HepG2 (cell line): ENCODE results near the gene ULBP1. TPM values are rescaled to one million over a fixed set of nuclear protein-coding genes. Genes with fewer than 3 reads are reported as not detected.

Experiments
- ATAC-seq: fragments of 200-7000 bp; cut with Tn5 transposase; 3 replicates; pipeline ENCODE4 v1.9.1; 2020; ENCODE audit warnings: mild to moderate bottlenecking, moderate library complexity
- BruUV-seq: library from RNA; stranded (reverse); fragments of 400-500 nt; replicated peaks from 2 replicates; lab custom pipeline; 2021; lab: Mats Ljungman, UMichigan
- CTCF ChIA-PET: fragments of 300-600 bp; formaldehyde crosslinking; extraction: SDS; loops from one replicate; lab custom pipeline; 2021; ENCODE audit warnings: low total read pairs, inconsistent platforms, low intra/inter-chr PET ratio; lab: Yijun Ruan, JAX
- POLR2A ChIA-PET: fragments of 350-600 bp; sonication (Branson Sonifier 250); formaldehyde crosslinking; loops from one replicate; lab custom pipeline; 2020; ENCODE audit warnings: antibody characterized with exemption, inconsistent platforms; lab: Yijun Ruan, JAX
- DNase-seq: peaks from one replicate; pipeline ENCODE4 v3.0.0-alpha.2; 2015; ENCODE audit warnings: low spot score
- FAIRE-seq: peaks from 3 replicates; lab custom pipeline; 2011; peaks lifted over from hg19 to GRCh38; lab: Jason Lieb, UNC
- H2AFZ ChIP-seq: one replicate; pipeline ENCODE4 v1.6.1; 2011; ENCODE audit warnings: low read length, inconsistent platforms
- H3K27ac ChIP-seq: fragments of 300-600 bp; 3 replicates; pipeline ENCODE4 v1.8.0; 2011; ENCODE audit warnings: mixed run types, mild to moderate bottlenecking, mixed read lengths, low read length, inconsistent platforms; ENCODE audit not compliant: insufficient read depth; ENCODE audit errors: extremely low read length
- H3K27me3 ChIP-seq, 2 experiments: fragments of 200-600 bp in 1 of 2; 2 replicates in 1 of 2; 3 replicates in 1 of 2; pipeline versions ENCODE4 v1.6.0 to v1.8.0; 2011; ENCODE audit warnings: low read length in 2 of 2, mild to moderate bottlenecking in 2 of 2, moderate library complexity in 2 of 2, inconsistent platforms in 1 of 2; ENCODE audit not compliant: insufficient read depth in 2 of 2, control insufficient read depth in 1 of 2
- H3K36me3 ChIP-seq, 2 experiments: fragments of 200-600 bp in 1 of 2; replicated peaks in 1 of 2; 2 replicates in 1 of 2; 3 replicates in 1 of 2; pipeline versions ENCODE4 v1.5.1 to v1.8.0; 2011; ENCODE audit warnings: low read length in 2 of 2, inconsistent platforms in 1 of 2; ENCODE audit not compliant: insufficient read depth in 2 of 2, control insufficient read depth in 1 of 2
- H3K4me1 ChIP-seq: 2 replicates; pipeline ENCODE4 v1.5.1; 2012; ENCODE audit warnings: low read length, inconsistent platforms; ENCODE audit not compliant: insufficient read depth
- H3K4me2 ChIP-seq: 2 replicates; pipeline ENCODE4 v1.6.0; 2011; ENCODE audit warnings: low read depth, low read length, inconsistent platforms
- H3K4me3 ChIP-seq, 3 experiments: fragments of 200-600 bp in 1 of 3; sonication (generic), shearing (Covaris generic) in 1 of 3; replicated peaks in 1 of 3; 2 replicates each; pipeline ENCODE4 v1.5.1; 2011 to 2016; ENCODE audit warnings: low read length in 3 of 3, inconsistent platforms in 2 of 3, low read depth in 2 of 3, mild to moderate bottlenecking in 2 of 3, control low read depth in 1 of 3, mixed read lengths in 1 of 3; ENCODE audit not compliant: insufficient read depth in 1 of 3
- H3K79me2 ChIP-seq: one replicate; pipeline ENCODE4 v1.6.1; 2011; ENCODE audit warnings: low read length, inconsistent platforms; ENCODE audit not compliant: insufficient read depth
- H3K9ac ChIP-seq: 2 replicates; pipeline ENCODE4 v1.6.0; 2011; ENCODE audit warnings: mild to moderate bottlenecking, low read depth, low read length, inconsistent platforms; ENCODE audit not compliant: insufficient read depth
- H3K9me3 ChIP-seq: 2 replicates; pipeline ENCODE4 v1.5.1; 2012; ENCODE audit warnings: mild to moderate bottlenecking, low read length
- H4K20me1 ChIP-seq: 2 replicates; pipeline ENCODE4 v1.6.0; 2011; ENCODE audit warnings: inconsistent platforms, mild to moderate bottlenecking, low read length, moderate library complexity; ENCODE audit not compliant: insufficient read depth
- KDM3A ChIP-seq: IDR thresholded peaks from 2 replicates; pipeline ENCODE4 v1.6.1; 2018; ENCODE audit warnings: low read depth, missing compliant biosample characterization
- KLF6 ChIP-seq: IDR thresholded peaks from 2 replicates; pipeline ENCODE4 v1.8.0; 2016; ENCODE audit warnings: missing biosample characterization, missing genetic modification reagents
- MIER3 ChIP-seq: IDR thresholded peaks from 2 replicates; pipeline ENCODE4 v1.6.1; 2016; ENCODE audit warnings: missing compliant biosample characterization, borderline replicate concordance
- NCOA2 ChIP-seq: sonication (generic); formaldehyde crosslinking; IDR thresholded peaks from 2 replicates; pipeline ENCODE4 v1.8.0; 2022; ENCODE audit warnings: inconsistent platforms
- PCBP1 ChIP-seq: fragments of 200-400 bp; formaldehyde crosslinking; IDR thresholded peaks from 2 replicates; pipeline ENCODE4 v1.6.1; 2017; ENCODE audit warnings: mild to moderate bottlenecking, low read depth, low read length, borderline replicate concordance
- POLR2AphosphoS2 ChIP-seq: IDR thresholded peaks from 2 replicates; pipeline ENCODE4 v1.6.1; 2011; ENCODE audit warnings: low read depth, low read length, improper control_type of control experiment
- SALL1 ChIP-seq: sonication (generic); formaldehyde crosslinking; IDR thresholded peaks from 2 replicates; pipeline ENCODE4 v1.8.0; 2022; ENCODE audit warnings: mild to moderate bottlenecking, missing genetic modification reagents
- ZNF34 ChIP-seq: sonication (generic); formaldehyde crosslinking; IDR thresholded peaks from 2 replicates; pipeline ENCODE4 v1.4.0; 2020; ENCODE audit warnings: mild to moderate bottlenecking, missing genetic modification reagents, borderline replicate concordance
- WGBS: methylation state at CpG from one replicate; pipeline ENCODE4 v1.1.6; 2017; ENCODE audit warnings: low lambda C conversion rate; 5-methylcytosine and 5-hydroxymethylcytosine counted together
- in situ Hi-C: cut with HindIII; loops from 2 replicates; pipeline ENCODE4 v1.10.0; 2017; ENCODE audit warnings: low pct_unique_long_range_greater_than_20kb; ENCODE audit not compliant: extremely low pct_ligation_motif_present
- intact Hi-C: fragments of 100-400 bp; cut with micrococcal nuclease; formaldehyde crosslinking; loops from one replicate; pipeline ENCODE4 v1.10.0; 2022; ENCODE audit not compliant: unreplicated experiment
- polyA plus RNA-seq, 8 experiments: library from polyadenylated mRNA; depleted of rRNA in 3 of 8; stranded (reverse) in 7 of 8; unstranded in 1 of 8; fragments of >200 nt; fragmentation: Illumina TruSeq in 4 of 8; extraction: Trizol in 4 of 8; gene quantifications; 2 replicates each; pipeline versions ENCODE4 v1.2.1 to v1.2.3, GENCODE V29; 2011 to 2016; ENCODE audit warnings: low read depth in 4 of 8, missing spikeins in 1 of 8, mixed read lengths in 1 of 8; ENCODE audit not compliant: insufficient read depth in 1 of 8
- total RNA-seq, 5 experiments: library from RNA; depleted of rRNA; stranded (reverse); fragments of >200 nt; fragmentation: Illumina TruSeq; extraction: Trizol; gene quantifications; 2 replicates each; pipeline ENCODE4 v1.2.3, GENCODE V29; 2016; ENCODE audit warnings: low read depth in 1 of 5
- TF ChIP-seq, protein P1 (sequence below): IDR thresholded peaks from 2 replicates; pipeline ENCODE4 v1.6.1; 2012; ENCODE audit warnings: inconsistent platforms
- TF ChIP-seq, protein P2 (sequence below): sonication (generic); formaldehyde crosslinking; IDR thresholded peaks from 2 replicates; pipeline ENCODE4 v1.4.0; 2020; ENCODE audit warnings: missing genetic modification reagents, low read depth, mild to moderate bottlenecking, borderline replicate concordance

Gene ULBP1
- total and polyA plus RNA-seq, 2 of the 13 experiments (the other 11 are each of a cell fraction or from before 2014, with no cell fraction given), result 0.04 to 0.09 TPM

DNA sequence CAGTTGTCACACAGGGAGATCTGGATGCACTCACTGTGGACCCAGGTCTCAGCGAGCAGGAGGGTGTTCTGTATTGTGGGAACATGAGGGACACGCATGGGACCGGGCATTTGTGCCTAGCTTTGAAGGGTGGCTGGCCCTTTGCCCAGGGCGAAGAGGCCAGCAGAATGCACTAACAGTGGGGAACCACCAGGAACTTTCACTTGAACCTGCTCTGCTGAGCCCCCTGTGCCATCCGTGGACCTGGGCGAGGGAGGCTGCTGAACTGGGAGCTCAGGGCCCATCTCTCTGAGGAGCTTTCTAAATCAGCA, 23.1 kb upstream of the ULBP1 start:
- ATAC-seq, result no peak
- TF ChIP-seq KDM3A (CRISPR knock-in tag) (no peak), MIER3 (CRISPR knock-in tag) (no peak), PCBP1 (no peak), SALL1 (CRISPR knock-in tag) (no peak), POLR2AphosphoS2 (no peak), NCOA2 (CRISPR knock-in tag) (no peak), KLF6 (CRISPR knock-in tag) (no peak)
- TF ChIP-seq, all 625 proteins: peak for 0
- Histone ChIP-seq H3K4me2 (no peak overlapping the region), H3K9me3 (no peaks in the 10 kb centered on the region), H3K27me3 (peaks cover 19 to 64% of the 10 kb centered on the region in 2 experiments), H3K36me3 (no peaks in the 10 kb centered on the region), H3K4me1 (peaks cover 12% of the 10 kb centered on the region), H3K79me2 (no peaks in the 10 kb centered on the region), H3K27ac (no peak overlapping the region), H4K20me1 (no peaks in the 10 kb centered on the region; the same call in 1 of the 2 replicates), H3K4me3 (no peak overlapping the region), H2AFZ (no peak overlapping the region), H3K9ac (no peak overlapping the region)
- BruUV-seq, result no TSS peak
- POLR2A ChIA-PET, result no interaction called here
- intact Hi-C loops (no loop called here), in situ Hi-C loops (no loop called here)
- CTCF ChIA-PET, result no interaction called here
- DNase-seq (no peak), FAIRE-seq (no peak)
- WGBS, result 29% methylated on average over 6 of the region's 6 CpGs

DNA sequence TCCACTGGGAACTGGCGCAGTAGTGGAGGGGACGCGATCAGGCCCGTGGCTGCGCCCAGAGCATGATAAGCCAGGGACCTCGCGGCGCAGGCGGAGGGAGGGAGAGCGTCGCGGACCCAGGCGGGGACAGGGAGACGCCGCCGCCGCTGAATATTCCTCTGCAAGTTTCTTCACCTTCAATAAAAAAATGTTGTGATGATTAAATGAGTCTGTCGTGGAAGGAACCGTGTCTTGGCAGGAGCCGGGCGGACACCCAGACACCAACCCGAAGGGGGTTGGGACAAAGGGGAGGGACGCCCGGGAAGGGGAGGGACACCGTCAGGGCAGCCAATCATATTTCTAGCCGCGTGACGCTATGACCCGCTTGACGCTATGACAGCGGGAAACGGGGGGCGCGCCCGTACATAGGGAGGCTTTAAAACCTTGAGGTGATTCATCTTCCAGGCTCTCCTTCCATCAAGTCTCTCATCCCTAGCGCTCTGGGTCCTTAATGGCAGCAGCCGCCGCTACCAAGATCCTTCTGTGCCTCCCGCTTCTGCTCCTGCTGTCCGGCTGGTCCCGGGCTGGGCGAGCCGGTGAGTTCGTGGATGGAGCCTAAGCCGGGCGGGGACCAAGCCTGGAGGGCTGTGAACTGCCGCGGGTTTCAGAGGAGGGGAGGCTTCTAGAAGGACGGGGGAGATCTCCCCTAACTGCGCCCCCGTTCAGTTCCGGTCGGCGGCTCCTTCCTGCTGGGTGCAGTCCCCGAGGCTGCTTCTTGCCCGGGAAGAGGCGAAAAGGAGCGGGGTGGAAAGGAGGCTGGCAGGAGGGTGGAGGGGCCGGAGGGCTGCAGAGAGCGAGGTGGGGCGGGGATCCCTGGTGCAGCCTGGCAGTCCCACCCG, 21.9 kb upstream of the ULBP1 start, which contains the start of gene ULBP2:
Gene ULBP2 (plus strand): TSS at position 432 of the 878 bp plus-strand sequence. CDS start 59 bp downstream, at position 491.
- Histone ChIP-seq H3K27me3 (peaks cover 19 to 54% of the 10 kb centered on the region in 2 experiments), H4K20me1 (no peaks in the 10 kb centered on the region; the same call in 1 of the 2 replicates), H3K4me1 (peaks cover 12% of the 10 kb centered on the region), H3K4me2 (peak within 1 kb of the TSS; percentile 3; the same call in 1 of the 2 replicates), H3K9me3 (no peaks in the 10 kb centered on the region), H3K27ac (no peak within 1 kb of the TSS), H3K9ac (no peak within 1 kb of the TSS), H2AFZ (no peak within 1 kb of the TSS), H3K36me3 (no peaks in the 10 kb centered on the region), H3K4me3 (peak within 1 kb of the TSS in 1 of 3 experiments; percentile 3; a peak in 1 of 6 replicates), H3K79me2 (no peaks in the 10 kb centered on the region)
- WGBS, result 47% methylated on average over 61 of the region's 62 CpGs
- no peak for FAIRE-seq
- no peak for ATAC-seq
- ChIA-PET POLR2A (no interaction called here), CTCF (no interaction called here)
- BruUV-seq, result no TSS peak
- in situ Hi-C loops (no loop called here), intact Hi-C loops (no loop called here)
- TF ChIP-seq, protein P1, sequence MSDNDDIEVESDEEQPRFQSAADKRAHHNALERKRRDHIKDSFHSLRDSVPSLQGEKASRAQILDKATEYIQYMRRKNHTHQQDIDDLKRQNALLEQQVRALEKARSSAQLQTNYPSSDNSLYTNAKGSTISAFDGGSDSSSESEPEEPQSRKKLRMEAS, result no peak
- TF ChIP-seq, protein P2, sequence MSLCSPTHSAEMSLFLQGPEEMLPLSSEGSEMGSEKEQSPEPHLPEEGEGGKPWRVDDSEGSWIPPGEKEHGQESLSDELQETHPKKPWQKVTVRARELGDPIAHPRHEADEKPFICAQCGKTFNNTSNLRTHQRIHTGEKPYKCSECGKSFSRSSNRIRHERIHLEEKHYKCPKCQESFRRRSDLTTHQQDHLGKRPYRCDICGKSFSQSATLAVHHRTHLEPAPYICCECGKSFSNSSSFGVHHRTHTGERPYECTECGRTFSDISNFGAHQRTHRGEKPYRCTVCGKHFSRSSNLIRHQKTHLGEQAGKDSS (CRISPR knock-in tag), result no peak
- TF ChIP-seq ZNF34 (CRISPR knock-in tag), result no peak
- DNase-seq, result no peak
